MM.1S (cell line): Measurements from ENCODE around the gene FOXN3.

ENCODE experiments used
- DNase-seq: peaks from one replicate; pipeline ENCODE4 v3.0.0-alpha.2; 2015
- H2AFZ ChIP-seq: fragments of 300-600 bp; sonication (generic); 2 replicates; pipeline ENCODE4 v1.6.0; 2016; ENCODE audit warnings: antibody characterized with exemption, low read length
- H3F3A ChIP-seq: fragments of 300-600 bp; sonication (generic); 2 replicates; pipeline ENCODE4 v1.6.1; 2016; ENCODE audit warnings: mild to moderate bottlenecking, antibody characterized with exemption, low read length, moderate library complexity, mixed read lengths; ENCODE audit not compliant: insufficient read depth
- H3K27ac ChIP-seq: fragments of 300-600 bp; sonication (generic); 2 replicates; pipeline ENCODE4 v1.5.1; 2016; ENCODE audit warnings: mild to moderate bottlenecking, low read length
- H3K27me3 ChIP-seq: fragments of 300-600 bp; sonication (generic); replicated peaks from 2 replicates; pipeline ENCODE4 v1.6.0; 2016; ENCODE audit warnings: low read length; ENCODE audit not compliant: insufficient read depth
- H3K36me3 ChIP-seq: fragments of 300-600 bp; sonication (generic); replicated peaks from 2 replicates; pipeline ENCODE4 v1.6.1; 2016; ENCODE audit warnings: mild to moderate bottlenecking, low read length, mixed read lengths; ENCODE audit not compliant: insufficient read depth
- H3K4me1 ChIP-seq: fragments of 300-600 bp; sonication (generic); 2 replicates; pipeline ENCODE4 v1.6.1; 2016; ENCODE audit warnings: low read length, mixed read lengths
- H3K4me2 ChIP-seq: fragments of 300-600 bp; sonication (generic); 2 replicates; pipeline ENCODE4 v1.6.0; 2016; ENCODE audit warnings: low read depth, low read length
- H3K4me3 ChIP-seq: fragments of 300-600 bp; sonication (generic); 2 replicates; pipeline ENCODE4 v1.5.1; 2016; ENCODE audit warnings: low read length, mixed read lengths
- H3K79me2 ChIP-seq: fragments of 300-600 bp; sonication (generic); 2 replicates; pipeline ENCODE4 v1.6.1; 2016; ENCODE audit warnings: mixed run types, low read length, mixed read lengths
- H3K9ac ChIP-seq: fragments of 300-600 bp; sonication (generic); 2 replicates; pipeline ENCODE4 v1.6.1; 2016; ENCODE audit warnings: low read length, mixed read lengths
- H3K9me2 ChIP-seq: fragments of 300-600 bp; sonication (generic); replicated peaks from 2 replicates; pipeline ENCODE4 v1.6.1; 2016; ENCODE audit warnings: mild to moderate bottlenecking, low read length, mixed read lengths; ENCODE audit not compliant: insufficient read depth
- H3K9me3 ChIP-seq: fragments of 300-600 bp; sonication (generic); replicated peaks from 2 replicates; pipeline ENCODE4 v1.6.1; 2016; ENCODE audit warnings: mild to moderate bottlenecking, low read length, mixed read lengths; ENCODE audit not compliant: insufficient read depth
- H4K20me1 ChIP-seq: fragments of 300-600 bp; sonication (generic); 2 replicates; pipeline ENCODE4 v1.6.1; 2016; ENCODE audit warnings: mild to moderate bottlenecking, low read length, moderate library complexity, mixed read lengths; ENCODE audit not compliant: insufficient read depth
- EZH2 ChIP-seq: fragments of 300-600 bp; sonication (generic); optimal IDR thresholded peaks from 2 replicates; pipeline ENCODE3; 2017; ENCODE audit warnings: low read depth, mild to moderate bottlenecking, antibody characterized with exemption, low read length, mixed read lengths
- EZH2phosphoT487 ChIP-seq: fragments of 300-600 bp; sonication (generic); IDR thresholded peaks from 2 replicates; pipeline ENCODE4 v1.6.1; 2018; ENCODE audit warnings: antibody characterized with exemption, low read length
- TF ChIP-seq, protein P1 (sequence below): fragments of 300-600 bp; sonication (generic); IDR thresholded peaks from 2 replicates; pipeline ENCODE4 v1.5.1; 2016; ENCODE audit warnings: antibody characterized with exemption, low read length, mixed read lengths

Gene FOXN3

DNA sequence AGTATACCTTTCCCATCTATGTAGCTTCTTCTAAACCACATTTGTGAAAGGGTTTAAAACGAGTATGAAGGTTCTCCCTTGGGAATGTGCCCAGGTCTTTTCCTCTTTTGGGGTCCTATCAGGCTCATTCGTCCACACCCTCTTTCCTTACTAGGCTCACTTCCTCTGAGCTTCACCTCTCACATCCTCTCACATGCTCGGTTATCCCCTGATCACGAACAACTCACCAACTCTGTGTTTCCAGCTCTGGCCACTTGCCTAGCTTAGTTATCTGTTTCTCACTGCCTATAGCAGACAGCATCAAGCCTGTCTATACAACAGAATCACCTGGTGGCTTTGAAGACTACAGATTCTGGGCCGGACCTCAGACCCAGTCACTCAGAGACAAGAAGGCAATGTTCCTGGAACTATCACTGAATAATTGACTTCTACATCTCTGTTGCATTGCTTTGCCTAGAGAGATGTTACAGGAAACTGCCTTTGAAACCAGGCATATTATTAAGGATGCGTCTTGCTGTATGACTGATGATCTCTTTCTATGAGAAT is 158.2 kb downstream of the FOXN3 start:
- H3K4me3 ChIP-seq = no peak overlapping the region
- no peak overlapping the region for H2AFZ ChIP-seq
- H3K4me1 ChIP-seq = no peaks in the 10 kb centered on the region
- no peaks in the 10 kb centered on the region for H3F3A ChIP-seq
- no peak overlapping the region for H3K9ac ChIP-seq
- no peak overlapping the region for H3K4me2 ChIP-seq
- H3K79me2 ChIP-seq = peaks cover 39% of the 10 kb centered on the region
- H4K20me1 ChIP-seq = no peaks in the 10 kb centered on the region
- H3K36me3 ChIP-seq = no peaks in the 10 kb centered on the region
- H3K27ac ChIP-seq = no peak overlapping the region
- H3K9me2 ChIP-seq = no peaks in the 10 kb centered on the region
- TF ChIP-seq EZH2phosphoT487 = no peak
- TF ChIP-seq, protein P1, sequence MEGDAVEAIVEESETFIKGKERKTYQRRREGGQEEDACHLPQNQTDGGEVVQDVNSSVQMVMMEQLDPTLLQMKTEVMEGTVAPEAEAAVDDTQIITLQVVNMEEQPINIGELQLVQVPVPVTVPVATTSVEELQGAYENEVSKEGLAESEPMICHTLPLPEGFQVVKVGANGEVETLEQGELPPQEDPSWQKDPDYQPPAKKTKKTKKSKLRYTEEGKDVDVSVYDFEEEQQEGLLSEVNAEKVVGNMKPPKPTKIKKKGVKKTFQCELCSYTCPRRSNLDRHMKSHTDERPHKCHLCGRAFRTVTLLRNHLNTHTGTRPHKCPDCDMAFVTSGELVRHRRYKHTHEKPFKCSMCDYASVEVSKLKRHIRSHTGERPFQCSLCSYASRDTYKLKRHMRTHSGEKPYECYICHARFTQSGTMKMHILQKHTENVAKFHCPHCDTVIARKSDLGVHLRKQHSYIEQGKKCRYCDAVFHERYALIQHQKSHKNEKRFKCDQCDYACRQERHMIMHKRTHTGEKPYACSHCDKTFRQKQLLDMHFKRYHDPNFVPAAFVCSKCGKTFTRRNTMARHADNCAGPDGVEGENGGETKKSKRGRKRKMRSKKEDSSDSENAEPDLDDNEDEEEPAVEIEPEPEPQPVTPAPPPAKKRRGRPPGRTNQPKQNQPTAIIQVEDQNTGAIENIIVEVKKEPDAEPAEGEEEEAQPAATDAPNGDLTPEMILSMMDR = no peak
- no peak for TF ChIP-seq EZH2
- H3K9me3 ChIP-seq = no peaks in the 10 kb centered on the region
- DNase-seq = no peak
- H3K27me3 ChIP-seq = no peaks in the 10 kb centered on the region

DNA sequence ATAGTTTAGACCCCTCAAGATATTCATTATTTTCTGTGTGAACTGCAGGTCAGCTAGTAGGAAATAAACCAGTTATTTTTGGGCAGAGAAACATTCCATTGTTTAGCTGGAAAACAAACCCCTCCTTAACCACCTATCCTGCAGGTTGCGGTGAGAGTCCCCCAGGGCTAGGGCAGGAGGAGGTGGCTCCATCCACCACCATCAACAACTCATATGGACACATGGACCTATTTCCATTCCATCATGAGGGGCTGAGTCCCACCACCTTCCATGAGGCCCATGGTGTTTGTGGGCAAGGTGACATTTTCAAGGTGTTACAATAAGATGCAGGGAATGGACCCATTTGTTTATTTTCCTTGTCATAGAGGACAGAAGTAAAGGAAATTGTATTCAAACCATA is 160.1 kb downstream of the FOXN3 start:
- H3K27me3 ChIP-seq = no peaks in the 10 kb centered on the region
- no peak overlapping the region for H3K27ac ChIP-seq
- H3K4me3 ChIP-seq = no peak overlapping the region
- no peak overlapping the region for H3K9ac ChIP-seq
- H3K79me2 ChIP-seq = peaks cover 37% of the 10 kb centered on the region
- H2AFZ ChIP-seq = no peak overlapping the region
- no peaks in the 10 kb centered on the region for H3F3A ChIP-seq
- no peaks in the 10 kb centered on the region for H3K9me3 ChIP-seq
- no peaks in the 10 kb centered on the region for H4K20me1 ChIP-seq
- H3K36me3 ChIP-seq = no peaks in the 10 kb centered on the region
- TF ChIP-seq EZH2phosphoT487 (no peak), EZH2 (no peak)
- TF ChIP-seq, protein P1 = no peak
- no peak for DNase-seq
- no peaks in the 10 kb centered on the region for H3K4me1 ChIP-seq
- H3K9me2 ChIP-seq = no peaks in the 10 kb centered on the region
- H3K4me2 ChIP-seq = no peak overlapping the region

DNA sequence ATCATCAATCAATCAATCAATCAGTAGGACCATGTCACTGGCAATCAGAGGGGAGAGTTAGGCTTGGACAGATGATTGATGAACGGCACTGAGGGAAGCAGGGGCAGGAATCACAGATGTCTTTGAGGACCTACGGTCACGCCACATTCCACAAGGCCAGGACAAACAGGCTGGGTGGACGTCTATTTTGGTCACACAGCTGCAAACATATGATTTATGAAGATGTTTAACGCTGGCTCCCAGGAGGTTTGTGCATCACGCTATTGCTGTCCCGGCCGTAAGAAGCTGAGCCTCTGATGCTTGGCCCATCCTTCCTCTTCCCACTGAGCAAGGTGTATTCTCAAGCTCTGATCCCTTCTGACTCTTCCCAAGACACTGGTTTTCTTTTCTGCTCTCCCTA is 160.8 kb downstream of the FOXN3 start:
- Histone ChIP-seq H4K20me1 (no peaks in the 10 kb centered on the region), H3K9me2 (no peaks in the 10 kb centered on the region), H3K4me2 (no peak overlapping the region), H3K27ac (no peak overlapping the region), H3K79me2 (peaks cover 40% of the 10 kb centered on the region), H2AFZ (no peak overlapping the region), H3K9me3 (no peaks in the 10 kb centered on the region), H3K4me3 (no peak overlapping the region), H3F3A (no peaks in the 10 kb centered on the region), H3K36me3 (no peaks in the 10 kb centered on the region), H3K4me1 (no peaks in the 10 kb centered on the region), H3K27me3 (no peaks in the 10 kb centered on the region), H3K9ac (no peak overlapping the region)
- TF ChIP-seq EZH2phosphoT487 = no peak
- no peak for TF ChIP-seq EZH2
- TF ChIP-seq, protein P1 = no peak
- DNase-seq = no peak
